ENCODE data around the gene SDHB. TPM values are rescaled to one million over a fixed set of nuclear protein-coding genes. Genes with fewer than 3 reads are reported as not detected.
A peak's percentile ranks its signal among the peaks of the same experiment; 100 is the strongest.

Gene SDHB
- total and polyA plus RNA-seq, 2 of the 8 experiments (the other 6 are each of a cell fraction or from before 2014, with no cell fraction given) = 84.0 to 98.7 TPM

DNA sequence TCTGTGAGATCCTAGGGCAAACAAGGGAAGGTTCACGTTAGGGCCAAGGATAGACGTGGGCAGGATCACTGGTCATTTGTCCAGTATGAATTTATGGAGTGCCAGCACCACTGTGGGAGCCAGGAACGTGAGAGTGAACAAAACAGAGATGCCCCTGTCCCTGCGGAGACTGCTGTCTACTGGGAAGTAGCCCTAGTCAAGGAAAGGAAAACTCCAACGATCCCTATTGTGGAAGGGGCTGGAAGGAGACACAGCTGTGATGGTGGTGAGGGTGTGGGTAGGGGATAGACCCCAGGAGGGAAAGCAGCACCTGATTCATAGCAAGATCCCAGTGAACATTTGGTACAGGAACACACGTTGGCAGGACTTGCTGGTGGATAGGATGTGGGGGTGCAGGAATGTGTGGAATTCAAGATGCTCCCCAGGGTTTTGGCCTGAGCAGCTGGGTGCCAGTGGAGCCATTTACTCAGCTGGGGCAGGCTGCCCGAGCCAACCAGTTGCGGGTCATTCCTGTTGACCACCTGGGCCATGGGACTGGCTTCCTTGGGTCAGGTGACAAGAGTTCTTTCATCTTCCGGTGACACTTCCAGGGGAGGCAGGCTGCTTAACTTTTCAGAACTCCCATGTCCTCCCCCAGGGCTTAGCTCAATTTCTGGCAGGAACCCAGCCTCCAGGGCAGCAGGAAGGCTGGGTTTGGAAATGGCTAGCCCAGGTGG, 40.9 kb downstream of the SDHB start:
- peak overlapping the region in 2 of 4 experiments; percentile 17 to 94; a peak in 2 of 8 replicates for H3K4me3 ChIP-seq (ENCODE audit: extremely low read depth in 1 of 4, insufficient read depth in 2 of 4, low read depth in 3 of 4, low read length in 4 of 4)
- H3K79me2 ChIP-seq (ENCODE audit: control insufficient read depth in 1 of 2, insufficient read depth in 2 of 2, low read length in 2 of 2) = peaks cover 0 to 4% of the 10 kb centered on the region in 2 experiments; a peak in 1 of 4 replicates
- WGBS, 2 experiments (ENCODE audit: extremely low coverage in 1 of 2, insufficient coverage in 1 of 2, insufficient read length in 1 of 2, insufficient replicate concordance in 2 of 2, low coverage in 1 of 2, low lambda C conversion rate in 2 of 2, missing lambda C conversion rate in 1 of 2) = 67% methylated on average over 9 of the region's 9 CpGs; no CpG with 5 or more reads in 1 of the 2 experiments
- no peak overlapping the region for H3K56ac ChIP-seq (replicated peaks; ENCODE audit: insufficient read length, low read depth, low read length)
- H2AK5ac ChIP-seq (ENCODE audit: low read depth, low read length) = 0 out of 2 replicates have a peak overlapping the region, but pooled peaks have one; percentile 67
- no peaks in the 10 kb centered on the region for H3K36me3 ChIP-seq (ENCODE audit: control insufficient read depth in 2 of 4, insufficient read depth in 4 of 4, low read length in 3 of 4)
- peaks cover 5% of the 10 kb centered on the region; the same call in 1 of the 2 replicates for H3K23me2 ChIP-seq (ENCODE audit: low read depth, low read length)
- peak overlapping the region; percentile 61 for H3K4ac ChIP-seq (replicated peaks; ENCODE audit: insufficient read length, low read depth, low read length)
- no peak overlapping the region for H3K23ac ChIP-seq (ENCODE audit: insufficient read length)
- peak overlapping the region; percentile 56 for H3K18ac ChIP-seq (ENCODE audit: extremely low read depth, low read length)
- peak overlapping the region; percentile 21 for H4K5ac ChIP-seq (ENCODE audit: insufficient read length, low read depth, low read length)
- peak overlapping the region; percentile 97 for H2BK15ac ChIP-seq (ENCODE audit: low read length)
- H4K91ac ChIP-seq (replicated peaks; ENCODE audit: insufficient read length, low read length) = peak overlapping the region; percentile 88
- peak overlapping the region; percentile 89 for H4K8ac ChIP-seq (ENCODE audit: extremely low read depth, insufficient read depth, low read length)
- H3K79me1 ChIP-seq (ENCODE audit: low read depth, low read length) = no peaks in the 10 kb centered on the region; the same call in 1 of the 2 replicates
- no peak overlapping the region for H2AFZ ChIP-seq (ENCODE audit: low read length)
- peak overlapping the region; percentile 55 to 69 for H3K4me2 ChIP-seq (ENCODE audit: insufficient read depth in 1 of 2, low read depth in 2 of 2, low read length in 2 of 2)
- peaks cover 24 to 43% (median 31%) of the 10 kb centered on the region in 4 experiments for H3K4me1 ChIP-seq (replicated peaks in 1 of 4; ENCODE audit: control insufficient read depth in 3 of 4, insufficient read depth in 4 of 4, low read length in 3 of 4)
- H2BK20ac ChIP-seq (ENCODE audit: low read length) = peak overlapping the region; percentile 98
- H3K9me3 ChIP-seq (ENCODE audit: insufficient read depth in 2 of 2, low read depth in 1 of 2, low read length in 1 of 2) = no peaks in the 10 kb centered on the region
- H2BK12ac ChIP-seq (ENCODE audit: low read depth, low read length) = peak overlapping the region; percentile 96; the same call in 1 of the 2 replicates
- DNase-seq (ENCODE audit: low read depth in 1 of 2, low spot score in 2 of 2) (no peak), FAIRE-seq (peak; percentile 19)
- H3K27ac ChIP-seq (ENCODE audit: low read depth, low read length) = 0 out of 2 replicates have a peak overlapping the region, but pooled peaks have one; percentile 30
- peak overlapping the region; percentile 59 for H2BK120ac ChIP-seq (replicated peaks; ENCODE audit: low read depth, low read length)
- peak overlapping the region; percentile 41; the same call in 1 of the 2 replicates for H2BK5ac ChIP-seq (ENCODE audit: low read depth, low read length)
- ChIA-PET CTCF (ENCODE audit: partially characterized antibody) (interaction anchor here (0.7 to 3.9 kb wide), 11 partner anchors 10 to 286 kb away, joined by 3 to 31 read pairs (median 3); partner anchors contain the start of gene MFAP2), POLR2A (ENCODE audit: partially characterized antibody) (interaction anchor here (0.8 to 1.9 kb wide), 12 partner anchors 9 to 116 kb away, joined by 3 to 7 read pairs (median 3); partner anchors contain the start of gene CROCC)
- H3K14ac ChIP-seq (ENCODE audit: insufficient read length) = no peak overlapping the region
- H3K9ac ChIP-seq (replicated peaks in 1 of 4; ENCODE audit: extremely low read depth in 1 of 4, low read depth in 3 of 4, low read length in 3 of 4) = no peak overlapping the region; a peak in 1 of 7 replicates
- H4K20me1 ChIP-seq (replicated peaks in 1 of 2; ENCODE audit: control insufficient read depth in 1 of 2, insufficient read depth in 2 of 2, low read length in 2 of 2) = peaks cover 0 to 5% of the 10 kb centered on the region in 2 experiments
- H3K27me3 ChIP-seq (replicated peaks in 1 of 4; ENCODE audit: control insufficient read depth in 3 of 4, extremely low read depth in 1 of 4, insufficient read depth in 3 of 4, low read length in 3 of 4) = no peaks in the 10 kb centered on the region
- TF ChIP-seq CBX5 (IDR thresholded peaks at IDR 0.05; ENCODE audit: low read depth, low read length) = no peak
- peak; percentile 84; the same call in 1 of the 2 replicates for TF ChIP-seq TCF12 (IDR thresholded peaks at IDR 0.05; ENCODE audit: low read depth, low read length)
- no peak for TF ChIP-seq TBP (IDR thresholded peaks at IDR 0.05; ENCODE audit: low read depth, low read length)
- TF ChIP-seq SAP30 (IDR thresholded peaks at IDR 0.05; ENCODE audit: insufficient read depth, insufficient replicate concordance, low read length) = no peak
- TF ChIP-seq SUZ12 (IDR thresholded peaks at IDR 0.05; ENCODE audit: low read length) = no peak
- no peak for TF ChIP-seq EZH2 (IDR thresholded peaks at IDR 0.05; ENCODE audit: low read depth, low read length, severe bottlenecking)
- 0 out of 2 replicates have a peak, but pooled peaks have one; percentile 17 for TF ChIP-seq RXRA (IDR thresholded peaks at IDR 0.05; ENCODE audit: insufficient read depth, low read depth, low read length)
- peak; percentile 29; the same call in 1 of the 2 replicates for TF ChIP-seq SP1 (IDR thresholded peaks at IDR 0.05; ENCODE audit: low read depth, low read length)
- TF ChIP-seq MAX (IDR thresholded peaks at IDR 0.05) = peak; percentile 39; the same call in 1 of the 2 replicates
- TF ChIP-seq YY1 (IDR thresholded peaks at IDR 0.05; ENCODE audit: low read depth, low read length) = peak; percentile 28; the same call in 1 of the 2 replicates
